Activated naive CD8-positive, alpha-beta T cell treated with anti-CD3 and anti-CD28 coated beads, Interleukin-2, amount 10 ng/mL, durations not matched to agents 7 days and 5 days (primary cell): Measurements from ENCODE around the gene GLRA3. TPM values are rescaled to one million over a fixed set of nuclear protein-coding genes. Genes with fewer than 3 reads are reported as not detected.

Experiments
- ATAC-seq: fragments of 150-1000 bp; cut with Tn5 transposase; one replicate; pipeline ENCODE4 v1.10.0; 2021; ENCODE audit warnings: low read depth, moderate library complexity
- POLR2A ChIA-PET: fragments of 350-600 bp; sonication (Branson Sonifier 250); formaldehyde crosslinking; loops from one replicate; lab custom pipeline; 2021; ENCODE audit warnings: antibody characterized with exemption; lab: Charles Lee
- DNase-seq: peaks from one replicate; pipeline ENCODE4 v3.0.0; 2021
- H3K27ac Mint-ChIP-seq: one replicate; pipeline ENCODE4 v1.8.0; 2022; ENCODE audit warnings: mild to moderate bottlenecking, mixed read lengths
- H3K27me3 Mint-ChIP-seq: one replicate; pipeline ENCODE4 v1.8.0; 2022; ENCODE audit warnings: mild to moderate bottlenecking, moderate library complexity, mixed read lengths
- H3K36me3 Mint-ChIP-seq: one replicate; pipeline ENCODE4 v1.8.0; 2021; ENCODE audit warnings: mild to moderate bottlenecking, mixed read lengths
- H3K4me1 Mint-ChIP-seq: one replicate; pipeline ENCODE4 v1.8.0; 2021; ENCODE audit warnings: mixed read lengths
- H3K4me3 Mint-ChIP-seq: one replicate; pipeline ENCODE4 v1.8.0; 2022; ENCODE audit warnings: mild to moderate bottlenecking, moderate library complexity, mixed read lengths
- H3K9me3 Mint-ChIP-seq: one replicate; pipeline ENCODE4 v1.8.0; 2021; ENCODE audit warnings: mixed read lengths
- total RNA-seq, 2 experiments: library from RNA; stranded (reverse); gene quantifications; one replicate each; pipeline ENCODE4 v1.2.3, GENCODE V29; 2021

The GLRA3 gene
- total RNA-seq, 2 experiments from 2014 or later: not detected

DNA sequence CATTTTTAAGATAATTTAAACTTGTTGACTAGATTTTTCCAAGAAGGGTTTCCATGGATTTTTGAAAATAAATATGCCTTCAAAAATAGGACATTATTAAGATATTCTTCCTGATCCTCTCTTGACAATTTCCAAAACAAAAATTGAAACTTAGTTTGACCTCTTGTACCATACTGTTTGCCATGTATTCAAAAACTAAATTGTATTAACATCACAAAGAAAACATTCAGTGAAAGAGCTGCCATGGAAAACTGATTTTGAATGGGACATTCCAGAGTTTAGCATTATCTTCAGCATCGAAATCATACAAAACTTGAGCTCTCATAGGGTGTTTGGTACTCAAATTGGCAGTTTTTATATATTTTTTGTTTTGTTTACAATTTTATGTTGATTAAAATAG lies 238.7 kb downstream of the GLRA3 start:
- Mint-ChIP-seq H3K4me3 (no peak overlapping the region), H3K36me3 (no peaks in the 10 kb centered on the region), H3K27me3 (no peaks in the 10 kb centered on the region), H3K4me1 (peaks cover 6% of the 10 kb centered on the region), H3K27ac (no peak overlapping the region), H3K9me3 (peaks cover 2% of the 10 kb centered on the region)
- DNase-seq (no peak), ATAC-seq (no peak)
- POLR2A ChIA-PET: no interaction called here

Other genes starting within 250 kb of the GLRA3 start
- not detected for gene ADAM29, start 89.1 kb upstream of the GLRA3 start, total RNA-seq